AG04449 (cell line): ENCODE measurements around the gene NME4.
A peak's percentile ranks its signal among the peaks of the same experiment; 100 is the strongest.
"Not testable (repeated sequence)": the region's sequence is repeated elsewhere in the genome, so short reads cannot be mapped to it uniquely, and the experiment has no call there.

ENCODE experiments used
- CTCF ChIA-PET: fragments of 350-600 bp; formaldehyde crosslinking; extraction: SDS; loops from one replicate; lab custom pipeline; 2021; ENCODE audit warnings: antibody characterized with exemption; lab: Yijun Ruan, JAX
- POLR2A ChIA-PET: fragments of 400-600, 350-600 bp; formaldehyde crosslinking; extraction: SDS; loops from one replicate; lab custom pipeline; 2020; ENCODE audit warnings: antibody characterized with exemption, inconsistent platforms; lab: Yijun Ruan, JAX
- DNase-seq: peaks from one replicate; pipeline ENCODE4 v3.0.0-alpha.2; 2010; ENCODE audit warnings: low read depth, low spot score
- H3K4me3 ChIP-seq: 2 replicates; pipeline ENCODE4 v1.5.1; 2011; ENCODE audit warnings: low read depth, mild to moderate bottlenecking, control low read depth, low read length
- TF ChIP-seq, protein P1 (sequence below): IDR thresholded peaks from one replicate; pipeline ENCODE4 v1.5.1; 2011; ENCODE audit warnings: mild to moderate bottlenecking, moderate library complexity, low read length, control low read depth, inconsistent platforms; ENCODE audit not compliant: insufficient read depth; ENCODE audit errors: missing control alignments

Gene NME4

DNA sequence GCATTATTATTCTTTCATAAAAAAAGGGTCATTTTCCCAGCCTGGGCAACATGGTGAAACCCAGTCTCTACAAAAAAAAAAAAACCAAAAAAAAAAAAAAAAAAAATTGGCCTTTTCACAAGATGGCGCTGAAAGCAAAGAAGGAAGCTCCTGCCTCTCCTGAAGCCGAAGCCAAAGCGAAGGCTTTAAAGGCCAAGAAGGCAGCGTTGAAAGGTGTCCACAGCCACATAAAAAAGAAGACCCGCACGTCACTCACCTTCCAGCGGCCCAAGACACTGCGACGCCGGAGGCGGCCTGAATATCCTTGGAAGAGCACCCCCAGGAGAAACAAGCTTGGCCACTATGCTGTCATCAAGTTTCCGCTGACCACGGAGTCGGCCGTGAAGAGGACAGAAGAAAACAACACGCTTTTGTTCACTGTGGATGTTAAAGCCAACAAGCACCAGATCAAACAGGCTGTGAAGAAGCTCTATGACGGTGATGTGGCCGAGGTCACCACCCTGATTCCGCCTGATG, 10.3 kb upstream of the NME4 start:
- DNase-seq, result no peak
- ChIA-PET POLR2A (interaction anchor here (0.6 to 1.0 kb wide), 2 partner anchors 9 to 139 kb away, joined by 3 to 4 read pairs; no protein-coding TSS in a partner anchor), CTCF (interaction anchor here (0.6 to 0.8 kb wide), 3 partner anchors 71 to 310 kb away, joined by 3 read pairs; no protein-coding TSS in a partner anchor)
- TF ChIP-seq, protein P1, sequence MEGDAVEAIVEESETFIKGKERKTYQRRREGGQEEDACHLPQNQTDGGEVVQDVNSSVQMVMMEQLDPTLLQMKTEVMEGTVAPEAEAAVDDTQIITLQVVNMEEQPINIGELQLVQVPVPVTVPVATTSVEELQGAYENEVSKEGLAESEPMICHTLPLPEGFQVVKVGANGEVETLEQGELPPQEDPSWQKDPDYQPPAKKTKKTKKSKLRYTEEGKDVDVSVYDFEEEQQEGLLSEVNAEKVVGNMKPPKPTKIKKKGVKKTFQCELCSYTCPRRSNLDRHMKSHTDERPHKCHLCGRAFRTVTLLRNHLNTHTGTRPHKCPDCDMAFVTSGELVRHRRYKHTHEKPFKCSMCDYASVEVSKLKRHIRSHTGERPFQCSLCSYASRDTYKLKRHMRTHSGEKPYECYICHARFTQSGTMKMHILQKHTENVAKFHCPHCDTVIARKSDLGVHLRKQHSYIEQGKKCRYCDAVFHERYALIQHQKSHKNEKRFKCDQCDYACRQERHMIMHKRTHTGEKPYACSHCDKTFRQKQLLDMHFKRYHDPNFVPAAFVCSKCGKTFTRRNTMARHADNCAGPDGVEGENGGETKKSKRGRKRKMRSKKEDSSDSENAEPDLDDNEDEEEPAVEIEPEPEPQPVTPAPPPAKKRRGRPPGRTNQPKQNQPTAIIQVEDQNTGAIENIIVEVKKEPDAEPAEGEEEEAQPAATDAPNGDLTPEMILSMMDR, result no peak
- no peak overlapping the region for H3K4me3 ChIP-seq

GRCh38 chr16:387761-388666, 9.0 kb upstream of the NME4 start:
- CTCF ChIA-PET, POLR2A ChIA-PET, H3K4me3 ChIP-seq, DNase-seq: not testable (repeated sequence)

GRCh38 chr16:389352-389751, 7.6 kb upstream of the NME4 start:
- no peak overlapping the region for H3K4me3 ChIP-seq
- TF ChIP-seq, protein P1, result no peak
- no peak for DNase-seq
- CTCF ChIA-PET, result no interaction called here
- POLR2A ChIA-PET, result no interaction called here

DNA sequence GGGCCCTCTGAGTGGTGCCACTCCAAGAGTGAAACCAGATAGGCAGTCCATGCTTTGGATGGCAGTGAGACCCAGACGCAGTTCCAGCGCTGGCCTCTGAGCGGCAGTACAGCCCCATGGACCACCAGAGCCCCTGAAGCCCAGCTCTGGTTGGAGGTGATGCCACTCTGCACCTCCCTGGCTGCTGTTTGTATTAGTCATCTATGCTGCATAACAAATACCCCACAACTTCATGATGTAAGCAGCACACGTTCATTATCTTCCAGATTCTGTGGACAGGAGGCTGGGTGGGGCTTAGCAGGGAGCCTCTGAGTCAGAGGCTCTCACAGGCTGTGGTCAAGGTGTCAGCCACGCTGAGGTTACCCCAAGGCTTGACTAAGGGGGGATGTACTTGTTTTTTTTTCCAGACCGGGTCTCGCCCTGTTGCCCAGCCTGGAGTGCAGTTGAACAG, 5.1 kb upstream of the NME4 start:
- CTCF ChIA-PET, result interaction anchor here (0.6 to 1.2 kb wide), 5 partner anchors 9 to 290 kb away, joined by 3 to 6 read pairs (median 4); no protein-coding TSS in a partner anchor
- POLR2A ChIA-PET, result interaction anchor here (0.5 to 0.7 kb wide), 2 partner anchors 20 to 241 kb away, joined by 3 to 5 read pairs; no protein-coding TSS in a partner anchor
- TF ChIP-seq, protein P1, result peak; percentile 73
- no peak for DNase-seq
- H3K4me3 ChIP-seq, result no peak overlapping the region

DNA sequence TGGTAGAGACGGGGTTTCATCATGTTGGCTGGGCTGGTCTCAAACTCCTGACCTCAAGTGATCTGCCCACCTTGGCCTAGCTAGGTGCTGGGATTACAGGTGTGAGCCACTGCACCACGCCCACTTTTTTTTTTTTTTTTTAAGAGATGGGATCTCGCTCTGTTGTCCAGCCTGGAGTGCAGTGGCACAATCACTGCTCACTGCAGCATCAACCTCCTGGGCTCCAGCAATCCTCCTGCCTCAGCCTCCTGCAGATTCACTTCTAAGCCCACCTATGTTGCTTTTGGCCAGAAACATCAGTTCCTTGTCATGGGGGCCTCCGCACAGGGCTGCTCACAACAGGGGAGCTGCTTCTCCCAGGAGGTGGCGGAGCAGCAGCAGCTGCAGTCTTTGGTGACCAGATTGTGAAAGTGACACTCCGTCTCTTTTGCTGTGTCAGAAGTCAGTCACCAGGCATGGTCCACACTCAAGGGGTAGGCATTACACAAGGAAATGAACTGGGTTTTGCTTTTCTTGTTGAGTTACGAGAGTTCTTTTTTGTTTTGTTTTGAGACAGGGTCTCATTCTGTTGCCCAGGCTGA, 4.5 kb upstream of the NME4 start:
- ChIA-PET CTCF (interaction anchor here (0.6 to 1.2 kb wide), 4 partner anchors 8 to 130 kb away, joined by 3 to 6 read pairs (median 4); no protein-coding TSS in a partner anchor), POLR2A (interaction anchor here (0.5 kb wide), 1 partner anchor 242 kb away, joined by 5 read pairs; no protein-coding TSS in a partner anchor)
- no peak for DNase-seq
- TF ChIP-seq, protein P1, result no peak
- no peak overlapping the region for H3K4me3 ChIP-seq

DNA sequence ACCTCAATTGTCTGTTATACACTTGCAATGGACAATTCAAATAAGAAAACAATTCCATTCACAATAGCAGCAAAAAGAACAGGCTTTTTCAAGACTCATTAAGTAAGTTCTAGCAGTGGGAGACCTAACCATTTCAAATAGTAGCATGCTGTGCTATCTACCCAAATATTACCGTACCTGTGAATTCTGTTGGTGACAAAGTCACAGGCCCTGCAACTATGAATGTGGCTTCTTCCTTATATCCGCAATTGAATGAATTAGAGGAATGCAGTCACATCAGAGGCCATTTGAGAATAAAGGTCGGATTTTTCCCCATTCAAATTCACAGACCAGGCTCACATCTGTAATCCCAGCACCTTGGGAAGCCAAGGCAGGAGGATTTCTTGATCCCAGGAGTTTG, 800 bp upstream of the NME4 start:
- POLR2A ChIA-PET, result interaction anchor here (0.5 kb wide), 1 partner anchor 28 kb away, joined by 3 read pairs; no protein-coding TSS in a partner anchor
- TF ChIP-seq, protein P1, result no peak
- H3K4me3 ChIP-seq, result peak overlapping the region; percentile 69
- no peak for DNase-seq
- CTCF ChIA-PET, result no interaction called here
